ENCODE data around the gene FKBP5.

DNA sequence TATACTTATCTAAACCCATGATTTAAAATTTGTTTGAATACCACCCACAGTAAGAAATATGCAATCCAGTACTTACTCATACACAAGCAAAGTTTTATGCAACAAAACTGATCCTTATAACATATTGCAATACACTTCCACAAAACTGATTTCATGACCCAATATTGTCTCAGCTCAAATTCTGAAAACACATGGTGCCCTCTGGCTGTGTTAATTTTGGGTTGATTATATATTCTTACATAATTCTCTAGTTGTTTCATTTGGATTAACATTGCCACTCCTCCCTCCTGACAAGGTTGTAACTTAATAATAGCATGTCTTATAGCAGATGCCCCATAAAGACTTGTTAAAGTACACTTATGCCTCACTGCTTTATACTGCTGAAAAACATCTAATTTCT lies 103.1 kb downstream of the FKBP5 start:
- TF ChIP-seq RNF2 (IDR thresholded peaks at IDR 0.05; ENCODE audit: borderline replicate concordance, low read depth) (no peak), POLR2A (IDR thresholded peaks at IDR 0.05; ENCODE audit: low read length) (no peak), MYC (IDR thresholded peaks at IDR 0.05; ENCODE audit: borderline replicate concordance, low read length) (no peak)
